ENCODE results near the gene CHRNA4. TPM values are rescaled to one million over a fixed set of nuclear protein-coding genes. Genes with fewer than 3 reads are reported as not detected.

The CHRNA4 gene
- total RNA-seq, 1 donor from 2014 or later, result not detected

DNA sequence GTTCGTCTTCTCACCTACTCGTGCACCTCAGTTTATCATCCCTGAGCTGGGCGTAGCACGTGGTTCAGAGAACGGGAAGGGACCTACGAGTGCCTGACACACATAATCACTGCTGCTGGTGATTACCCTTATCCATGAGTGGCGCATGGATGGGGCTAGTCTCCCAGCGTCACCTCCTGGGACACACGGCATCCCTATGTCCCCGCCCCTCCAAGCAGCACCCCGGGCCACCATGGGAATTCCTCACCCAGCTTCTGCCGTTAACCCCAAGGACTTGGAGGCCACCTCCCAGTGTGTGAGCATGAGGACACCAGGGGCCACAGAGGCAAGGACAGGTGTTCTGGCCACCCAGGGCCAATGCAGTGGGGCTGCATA is 9.8 kb downstream of the CHRNA4 start:
- Mint-ChIP-seq H3K4me3 (ENCODE audit: unreplicated experiment) (no peak overlapping the region), H3K9me3 (ENCODE audit: unreplicated experiment) (no peaks in the 10 kb centered on the region), H3K4me1 (ENCODE audit: unreplicated experiment) (no peaks in the 10 kb centered on the region), H3K27ac (ENCODE audit: unreplicated experiment) (no peak overlapping the region), H3K27me3 (ENCODE audit: unreplicated experiment) (no peaks in the 10 kb centered on the region), H3K36me3 (ENCODE audit: unreplicated experiment) (no peaks in the 10 kb centered on the region)
- no peak for DNase-seq (ENCODE audit: extremely low spot score, unreplicated experiment)
- TF ChIP-seq, protein P1, sequence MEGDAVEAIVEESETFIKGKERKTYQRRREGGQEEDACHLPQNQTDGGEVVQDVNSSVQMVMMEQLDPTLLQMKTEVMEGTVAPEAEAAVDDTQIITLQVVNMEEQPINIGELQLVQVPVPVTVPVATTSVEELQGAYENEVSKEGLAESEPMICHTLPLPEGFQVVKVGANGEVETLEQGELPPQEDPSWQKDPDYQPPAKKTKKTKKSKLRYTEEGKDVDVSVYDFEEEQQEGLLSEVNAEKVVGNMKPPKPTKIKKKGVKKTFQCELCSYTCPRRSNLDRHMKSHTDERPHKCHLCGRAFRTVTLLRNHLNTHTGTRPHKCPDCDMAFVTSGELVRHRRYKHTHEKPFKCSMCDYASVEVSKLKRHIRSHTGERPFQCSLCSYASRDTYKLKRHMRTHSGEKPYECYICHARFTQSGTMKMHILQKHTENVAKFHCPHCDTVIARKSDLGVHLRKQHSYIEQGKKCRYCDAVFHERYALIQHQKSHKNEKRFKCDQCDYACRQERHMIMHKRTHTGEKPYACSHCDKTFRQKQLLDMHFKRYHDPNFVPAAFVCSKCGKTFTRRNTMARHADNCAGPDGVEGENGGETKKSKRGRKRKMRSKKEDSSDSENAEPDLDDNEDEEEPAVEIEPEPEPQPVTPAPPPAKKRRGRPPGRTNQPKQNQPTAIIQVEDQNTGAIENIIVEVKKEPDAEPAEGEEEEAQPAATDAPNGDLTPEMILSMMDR (IDR thresholded peaks at IDR 0.05), result no peak

DNA sequence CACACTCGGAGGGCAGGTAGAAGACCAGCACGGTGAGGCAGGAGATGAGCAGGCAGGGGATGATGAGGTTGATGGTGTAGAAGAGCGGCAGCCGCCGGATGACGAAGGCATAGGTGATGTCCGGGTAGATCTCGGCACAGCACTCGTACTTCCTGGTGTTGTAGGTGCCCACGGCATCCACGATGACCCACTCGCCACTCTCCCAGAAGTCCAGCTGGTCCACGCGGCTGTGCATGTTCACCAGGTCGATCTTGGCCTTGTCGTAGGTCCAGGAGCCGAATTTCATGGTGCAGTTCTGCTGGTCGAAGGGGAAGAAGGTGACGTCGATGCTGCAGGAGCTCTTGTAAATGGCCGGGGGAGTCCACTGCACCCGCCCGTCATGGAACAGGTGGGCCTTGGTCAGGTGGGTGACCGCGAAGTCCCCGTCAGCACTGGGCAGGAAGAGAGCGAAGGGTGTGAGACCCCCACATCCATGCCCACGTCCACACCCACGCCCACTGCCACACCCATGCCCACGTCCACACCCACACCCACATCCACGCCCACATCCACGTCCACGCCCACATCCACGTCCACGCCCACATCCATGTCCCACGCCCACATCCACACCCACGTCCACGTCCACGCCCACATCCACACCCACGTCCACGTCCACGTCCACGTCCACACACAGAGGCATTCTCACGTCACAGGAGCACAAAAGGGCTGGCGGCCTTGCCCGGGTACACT is 10.4 kb downstream of the CHRNA4 start:
- no peaks in the 10 kb centered on the region for H3K9me3 Mint-ChIP-seq (ENCODE audit: unreplicated experiment)
- H3K36me3 Mint-ChIP-seq (ENCODE audit: unreplicated experiment), result no peaks in the 10 kb centered on the region
- H3K27me3 Mint-ChIP-seq (ENCODE audit: unreplicated experiment), result no peaks in the 10 kb centered on the region
- no peak for DNase-seq (ENCODE audit: extremely low spot score, unreplicated experiment)
- H3K4me3 Mint-ChIP-seq (ENCODE audit: unreplicated experiment), result no peak overlapping the region
- H3K27ac Mint-ChIP-seq (ENCODE audit: unreplicated experiment), result no peak overlapping the region
- no peaks in the 10 kb centered on the region for H3K4me1 Mint-ChIP-seq (ENCODE audit: unreplicated experiment)
- TF ChIP-seq, protein P1 (IDR thresholded peaks at IDR 0.05), result no peak

GRCh38 chr20:63350196-63350595 is 11.0 kb downstream of the CHRNA4 start:
- H3K27ac Mint-ChIP-seq (ENCODE audit: unreplicated experiment), result no peak overlapping the region
- TF ChIP-seq, protein P1 (IDR thresholded peaks at IDR 0.05), result no peak
- no peaks in the 10 kb centered on the region for H3K9me3 Mint-ChIP-seq (ENCODE audit: unreplicated experiment)
- H3K4me3 Mint-ChIP-seq (ENCODE audit: unreplicated experiment), result no peak overlapping the region
- no peaks in the 10 kb centered on the region for H3K27me3 Mint-ChIP-seq (ENCODE audit: unreplicated experiment)
- DNase-seq (ENCODE audit: extremely low spot score, unreplicated experiment), result no peak
- no peaks in the 10 kb centered on the region for H3K4me1 Mint-ChIP-seq (ENCODE audit: unreplicated experiment)
- no peaks in the 10 kb centered on the region for H3K36me3 Mint-ChIP-seq (ENCODE audit: unreplicated experiment)

DNA sequence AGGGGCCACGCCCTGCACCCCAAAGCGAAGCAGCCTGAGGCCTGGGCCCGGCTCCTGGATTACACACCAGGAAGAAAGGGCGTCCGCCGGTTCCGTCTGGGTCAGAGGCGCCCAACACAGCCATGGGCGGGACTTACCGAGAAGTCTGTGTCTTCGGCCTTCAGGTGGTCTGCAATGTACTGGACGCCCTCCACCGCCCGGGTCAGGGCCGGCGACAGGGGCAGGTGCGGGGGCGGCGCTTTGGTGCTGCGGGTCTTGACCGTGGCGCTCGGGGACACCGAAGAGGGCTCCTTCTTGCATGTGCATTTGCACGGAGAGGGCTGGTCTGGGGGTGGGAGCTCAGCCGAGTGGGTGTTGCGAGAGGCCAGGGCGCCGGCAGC is 11.6 kb downstream of the CHRNA4 start:
- no peaks in the 10 kb centered on the region for H3K27me3 Mint-ChIP-seq (ENCODE audit: unreplicated experiment)
- TF ChIP-seq, protein P1 (IDR thresholded peaks at IDR 0.05), result no peak
- DNase-seq (ENCODE audit: extremely low spot score, unreplicated experiment), result no peak
- no peak overlapping the region for H3K27ac Mint-ChIP-seq (ENCODE audit: unreplicated experiment)
- no peaks in the 10 kb centered on the region for H3K9me3 Mint-ChIP-seq (ENCODE audit: unreplicated experiment)
- no peak overlapping the region for H3K4me3 Mint-ChIP-seq (ENCODE audit: unreplicated experiment)
- H3K4me1 Mint-ChIP-seq (ENCODE audit: unreplicated experiment), result no peaks in the 10 kb centered on the region
- no peaks in the 10 kb centered on the region for H3K36me3 Mint-ChIP-seq (ENCODE audit: unreplicated experiment)

GRCh38 chr20:63348828-63349515 is 12.2 kb downstream of the CHRNA4 start:
- no peak overlapping the region for H3K4me3 Mint-ChIP-seq (ENCODE audit: unreplicated experiment)
- H3K27me3 Mint-ChIP-seq (ENCODE audit: unreplicated experiment), result peaks cover 1% of the 10 kb centered on the region
- no peak overlapping the region for H3K27ac Mint-ChIP-seq (ENCODE audit: unreplicated experiment)
- no peaks in the 10 kb centered on the region for H3K4me1 Mint-ChIP-seq (ENCODE audit: unreplicated experiment)
- no peaks in the 10 kb centered on the region for H3K9me3 Mint-ChIP-seq (ENCODE audit: unreplicated experiment)
- no peak for DNase-seq (ENCODE audit: extremely low spot score, unreplicated experiment)
- TF ChIP-seq, protein P1 (IDR thresholded peaks at IDR 0.05), result no peak
- H3K36me3 Mint-ChIP-seq (ENCODE audit: unreplicated experiment), result no peaks in the 10 kb centered on the region
